Kidney (tissue), 14 donors: Measurements from ENCODE around the gene PRSS36. TPM values are rescaled to one million over a fixed set of nuclear protein-coding genes. Genes with fewer than 3 reads are reported as not detected.

Source experiments
- DNase-seq, 5 donors: peaks; one replicate each; pipeline ENCODE4 v3.0.0-alpha.2; 2013 to 2020
- FAIRE-seq: peaks from 2 replicates; lab custom pipeline; 2012; peaks lifted over from hg19 to GRCh38; lab: Jason Lieb, UNC
- H3K27ac ChIP-seq, 2 donors: one replicate each; pipeline ENCODE4 v1.7.0; 2013; ENCODE audit warnings: low read depth in 2 of 2, low read length in 2 of 2, inconsistent platforms in 1 of 2
- H3K27me3 ChIP-seq: one replicate; pipeline ENCODE4 v1.7.1; 2013; ENCODE audit warnings: low read length, inconsistent platforms; ENCODE audit not compliant: control insufficient read depth, insufficient read depth
- H3K36me3 ChIP-seq, 3 donors: one replicate each; pipeline versions ENCODE4 v1.7.0 to v1.7.1; 2013; ENCODE audit warnings: low read length in 3 of 3, control low read depth in 1 of 3, inconsistent platforms in 1 of 3; ENCODE audit not compliant: insufficient read depth in 3 of 3, control insufficient read depth in 2 of 3
- H3K4me1 ChIP-seq, 3 donors: one replicate each; pipeline versions ENCODE4 v1.7.0 to v1.7.1; 2013; ENCODE audit warnings: low read length in 3 of 3, inconsistent platforms in 1 of 3, low read depth in 1 of 3; ENCODE audit not compliant: control insufficient read depth in 2 of 3, insufficient read depth in 2 of 3
- H3K4me3 ChIP-seq, 3 donors: one replicate each; pipeline versions ENCODE4 v1.7.0 to v1.8.1; 2013; ENCODE audit warnings: low read length in 3 of 3, control low read depth in 1 of 3, inconsistent platforms in 1 of 3
- H3K9ac ChIP-seq, 3 donors: one replicate each; pipeline versions ENCODE4 v1.7.0 to v1.7.1; 2013; ENCODE audit warnings: low read length in 3 of 3, control low read depth in 1 of 3, inconsistent platforms in 1 of 3
- H3K9me3 ChIP-seq, 3 donors: one replicate each; pipeline versions ENCODE4 v1.7.0 to v1.7.1; 2013; ENCODE audit warnings: low read length in 3 of 3, control low read depth in 1 of 3, inconsistent platforms in 1 of 3; ENCODE audit not compliant: control insufficient read depth in 2 of 3, insufficient read depth in 1 of 3
- CTCF ChIP-seq: IDR thresholded peaks from 3 replicates; pipeline ENCODE4 v1.5.1; 2012; ENCODE audit warnings: mild to moderate bottlenecking, moderate library complexity, borderline replicate concordance; ENCODE audit not compliant: insufficient read depth; ENCODE audit errors: extremely low read depth
- intact Hi-C: fragments of 100-400 bp; cut with DNase I; formaldehyde crosslinking; loops from one replicate; pipeline ENCODE4 v1.11.1; 2022
- polyA plus RNA-seq: library from polyadenylated mRNA; stranded (reverse); fragments of 350-450 nt; fragmentation: Illumina TruSeq; extraction: RNeasy Lipid Tissue Mini Kit (QIAGEN cat#74804); gene quantifications from one replicate; pipeline ENCODE4 v1.2.3, GENCODE V29; 2014; ENCODE audit warnings: low read depth, low replicate concordance; ENCODE audit not compliant: insufficient read depth
- total RNA-seq: library from RNA; stranded (reverse); fragmentation: NEBNext Ultra II Directional; extraction: Animal tissue kit (Norgen Biotek cat#: 25700); gene quantifications from one replicate; pipeline ENCODE4 v1.2.1, GENCODE V29; 2021
- donor health status: control.
- donor health status: control.
- donor health status: control.
- donor health status: control.
- donor health status: control.
- donor health status: DM: yes; HTN: yes; CAD: no.
- donor health status: Normal renal cell carcinoma (clear cell type).

The PRSS36 gene
- total and polyA plus RNA-seq, 2 donors from 2014 or later: 1.7 to 4.1 TPM

GRCh38 chr16:31136287-31136662 lies 13.6 kb downstream of the PRSS36 start:
- no peaks in the 10 kb centered on the region for H3K27me3 ChIP-seq
- no peaks in the 10 kb centered on the region for H3K9me3 ChIP-seq
- H3K27ac ChIP-seq: peak overlapping the region in 1 of 2 donors; percentile 94
- peak overlapping the region in 1 of 3 donors; percentile 30 for H3K9ac ChIP-seq
- intact Hi-C loops: no loop called here
- no peak for FAIRE-seq
- peaks cover 0 to 19% (median 0%) of the 10 kb centered on the region in 3 donors for H3K36me3 ChIP-seq
- DNase-seq: no peak
- peak overlapping the region in 1 of 3 donors; percentile 87 for H3K4me3 ChIP-seq
- TF ChIP-seq CTCF: no peak
- H3K4me1 ChIP-seq: peaks cover 0 to 35% (median 19%) of the 10 kb centered on the region in 3 donors

GRCh38 chr16:31135535-31136286 lies 14.2 kb downstream of the PRSS36 start, which contains the start of gene PRSS8:
PRSS8 (minus strand) TSS chr16:31135727; CDS start chr16:31135498, 229 bp downstream.
- TF ChIP-seq CTCF: no peak
- intact Hi-C loops: no loop called here
- Histone ChIP-seq H3K4me1 (peaks cover 0 to 34% (median 21%) of the 10 kb centered on the region in 3 donors), H3K27ac (peak within 1 kb of the TSS; percentile 90 to 94), H3K9me3 (no peaks in the 10 kb centered on the region), H3K36me3 (peaks cover 0 to 20% (median 0%) of the 10 kb centered on the region in 3 donors), H3K27me3 (no peaks in the 10 kb centered on the region), H3K9ac (peak within 1 kb of the TSS; percentile 4 to 97 (median 20)), H3K4me3 (peak within 1 kb of the TSS; percentile 42 to 91 (median 87))
- FAIRE-seq (no peak), DNase-seq (peak; percentile 70 to 95 (median 80))

GRCh38 chr16:31134625-31135534 lies 15.0 kb downstream of the PRSS36 start:
- DNase-seq (peak in 4 of 5 donors; percentile 72 to 83 (median 82)), FAIRE-seq (no peak)
- Histone ChIP-seq H3K9me3 (no peaks in the 10 kb centered on the region), H3K36me3 (peaks cover 0 to 24% (median 3%) of the 10 kb centered on the region in 3 donors), H3K27me3 (no peaks in the 10 kb centered on the region), H3K27ac (peak overlapping the region; percentile 90 to 94), H3K9ac (peak overlapping the region; percentile 4 to 97 (median 20)), H3K4me1 (peaks cover 0 to 39% (median 21%) of the 10 kb centered on the region in 3 donors), H3K4me3 (peak overlapping the region; percentile 42 to 91 (median 87))
- no peak for TF ChIP-seq CTCF
- intact Hi-C loops: no loop called here
